HUES48 (cell line): ENCODE measurements around the gene TRPT1.

Experiments used
- H3K27ac ChIP-seq: one replicate; pipeline ENCODE4 v1.7.0; 2013; ENCODE audit warnings: low read depth, low read length, inconsistent platforms
- H3K27me3 ChIP-seq: 2 replicates; pipeline ENCODE4 v1.6.1; 2013; ENCODE audit warnings: mild to moderate bottlenecking, low read length; ENCODE audit not compliant: control insufficient read depth, insufficient read depth
- H3K36me3 ChIP-seq: 2 replicates; pipeline ENCODE4 v1.6.1; 2013; ENCODE audit warnings: low read length; ENCODE audit not compliant: control insufficient read depth, insufficient read depth
- H3K4me1 ChIP-seq: 2 replicates; pipeline ENCODE4 v1.6.1; 2013; ENCODE audit warnings: mild to moderate bottlenecking, low read length; ENCODE audit not compliant: control insufficient read depth, insufficient read depth
- H3K4me3 ChIP-seq: 2 replicates; pipeline ENCODE4 v1.5.1; 2013; ENCODE audit warnings: mild to moderate bottlenecking, low read depth, low read length
- H3K9ac ChIP-seq: 2 replicates; pipeline ENCODE4 v1.6.1; 2013; ENCODE audit warnings: mild to moderate bottlenecking, low read depth, low read length, moderate library complexity
- H3K9me3 ChIP-seq: 2 replicates; pipeline ENCODE4 v1.6.1; 2013; ENCODE audit warnings: low read length; ENCODE audit not compliant: control insufficient read depth, insufficient read depth

Gene TRPT1

DNA sequence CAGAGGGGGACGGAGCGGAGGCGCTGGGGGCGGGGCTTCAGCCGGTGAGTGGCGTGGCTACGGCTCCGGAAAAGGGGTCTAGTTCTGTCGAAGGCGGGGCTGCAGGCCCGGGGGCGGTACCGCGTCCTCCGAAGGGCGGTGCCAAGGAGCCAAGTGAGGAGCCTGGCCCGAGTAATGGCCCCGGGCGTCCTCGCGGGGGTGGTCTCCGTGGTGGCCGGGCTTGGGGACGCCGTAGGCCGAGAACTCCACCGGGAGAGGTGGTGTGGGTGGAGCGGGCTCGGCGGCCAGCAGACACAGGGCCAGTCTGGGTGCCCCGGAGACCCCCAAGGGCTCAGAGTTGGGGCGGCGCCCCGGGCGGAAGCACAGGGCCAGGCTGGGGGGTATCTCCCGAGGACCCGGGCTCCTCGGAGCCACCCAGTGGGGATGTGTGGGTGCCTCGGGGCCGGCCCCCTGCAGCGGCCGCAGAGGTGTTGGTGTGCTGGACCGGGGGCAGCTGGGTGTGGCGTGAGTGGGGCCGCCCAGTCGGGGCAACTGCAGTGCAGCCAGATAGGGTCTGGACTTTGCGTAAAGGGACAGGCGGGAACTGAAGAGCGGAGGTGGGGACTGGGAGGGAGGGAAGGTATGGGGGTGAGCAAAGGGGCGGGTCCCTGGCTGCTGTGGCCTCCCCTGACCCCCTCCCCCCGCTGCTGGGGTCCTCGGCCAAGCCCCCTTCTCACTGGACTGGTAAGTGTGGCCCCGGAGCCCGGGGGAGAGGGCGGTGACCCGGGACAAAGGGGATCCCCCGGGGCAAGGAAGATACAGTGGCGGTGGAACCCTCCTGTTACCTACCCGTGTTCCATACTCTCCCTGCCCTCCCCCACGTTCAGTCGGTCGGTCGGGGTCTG lies 15.7 kb upstream of the TRPT1 start:
- H3K27ac ChIP-seq: peak overlapping the region; percentile 90
- H3K4me1 ChIP-seq: peaks cover 4% of the 10 kb centered on the region
- no peaks in the 10 kb centered on the region for H3K27me3 ChIP-seq
- no peaks in the 10 kb centered on the region for H3K9me3 ChIP-seq
- H3K36me3 ChIP-seq: peaks cover 35% of the 10 kb centered on the region
- peak overlapping the region; percentile 95 for H3K4me3 ChIP-seq
- peak overlapping the region; percentile 82 for H3K9ac ChIP-seq

DNA sequence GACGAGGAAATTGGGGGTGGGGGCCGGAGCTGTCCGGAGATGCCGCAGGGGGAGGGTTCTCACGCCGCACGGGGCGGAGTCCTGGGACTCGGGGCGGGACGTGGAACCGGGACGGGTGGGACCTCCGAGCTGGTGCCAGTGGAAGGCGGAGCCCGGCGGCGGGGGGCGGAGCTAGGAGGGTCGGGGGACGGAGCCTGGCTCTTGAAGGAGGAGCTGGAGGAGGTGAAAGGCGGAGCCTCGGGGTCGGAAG lies 15.2 kb upstream of the TRPT1 start:
- H3K9me3 ChIP-seq: no peaks in the 10 kb centered on the region
- peak overlapping the region; percentile 95 for H3K4me3 ChIP-seq
- H3K27me3 ChIP-seq: no peaks in the 10 kb centered on the region
- H3K9ac ChIP-seq: peak overlapping the region; percentile 81
- peaks cover 4% of the 10 kb centered on the region for H3K4me1 ChIP-seq
- H3K36me3 ChIP-seq: peaks cover 35% of the 10 kb centered on the region
- H3K27ac ChIP-seq: peak overlapping the region; percentile 99

DNA sequence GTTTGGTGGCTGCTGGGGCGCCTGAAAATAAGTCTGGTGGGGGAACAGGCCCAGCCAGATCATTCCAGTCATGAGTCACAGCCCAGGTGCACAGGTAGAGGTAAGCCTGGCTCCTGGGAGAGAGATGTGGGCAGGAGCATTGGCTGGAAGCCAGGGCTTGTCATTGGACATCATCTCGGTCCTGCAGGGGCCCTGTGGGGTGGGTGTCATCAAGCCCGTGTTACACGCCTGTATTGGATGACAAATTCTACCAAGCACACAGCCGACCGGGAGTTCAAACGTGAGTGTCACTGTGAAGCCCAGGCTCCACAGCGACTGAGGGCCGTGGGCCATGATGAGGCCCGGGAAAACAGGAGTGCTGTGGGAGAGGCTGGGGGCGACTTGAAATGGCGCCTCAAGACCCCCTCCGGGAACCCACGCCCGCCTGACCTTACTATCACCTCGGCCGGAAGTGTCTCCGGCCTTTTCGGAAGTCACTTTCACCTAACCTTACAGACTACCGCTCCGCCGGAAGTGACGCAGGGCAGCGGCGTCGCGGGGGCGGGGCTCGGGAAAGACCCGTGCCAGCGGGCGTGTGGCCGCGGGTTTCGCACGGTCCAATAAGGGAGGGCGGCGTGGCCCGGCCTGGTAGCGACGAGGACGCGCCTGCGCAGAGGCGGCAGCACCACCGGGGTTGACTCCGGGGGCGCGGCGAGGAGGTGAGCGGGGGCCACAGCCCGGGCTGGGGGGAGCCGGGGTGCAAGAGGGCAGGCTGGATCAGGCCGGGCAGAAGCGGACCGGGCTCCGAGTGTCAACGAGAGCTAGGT lies 14.7 kb upstream of the TRPT1 start, which contains the start of gene FKBP2:
TSS of gene FKBP2 (plus strand) at position 661 of the 806 bp plus-strand sequence. CDS start 1,293 bp downstream, outside the sequence.
- peaks cover 4% of the 10 kb centered on the region for H3K4me1 ChIP-seq

DNA sequence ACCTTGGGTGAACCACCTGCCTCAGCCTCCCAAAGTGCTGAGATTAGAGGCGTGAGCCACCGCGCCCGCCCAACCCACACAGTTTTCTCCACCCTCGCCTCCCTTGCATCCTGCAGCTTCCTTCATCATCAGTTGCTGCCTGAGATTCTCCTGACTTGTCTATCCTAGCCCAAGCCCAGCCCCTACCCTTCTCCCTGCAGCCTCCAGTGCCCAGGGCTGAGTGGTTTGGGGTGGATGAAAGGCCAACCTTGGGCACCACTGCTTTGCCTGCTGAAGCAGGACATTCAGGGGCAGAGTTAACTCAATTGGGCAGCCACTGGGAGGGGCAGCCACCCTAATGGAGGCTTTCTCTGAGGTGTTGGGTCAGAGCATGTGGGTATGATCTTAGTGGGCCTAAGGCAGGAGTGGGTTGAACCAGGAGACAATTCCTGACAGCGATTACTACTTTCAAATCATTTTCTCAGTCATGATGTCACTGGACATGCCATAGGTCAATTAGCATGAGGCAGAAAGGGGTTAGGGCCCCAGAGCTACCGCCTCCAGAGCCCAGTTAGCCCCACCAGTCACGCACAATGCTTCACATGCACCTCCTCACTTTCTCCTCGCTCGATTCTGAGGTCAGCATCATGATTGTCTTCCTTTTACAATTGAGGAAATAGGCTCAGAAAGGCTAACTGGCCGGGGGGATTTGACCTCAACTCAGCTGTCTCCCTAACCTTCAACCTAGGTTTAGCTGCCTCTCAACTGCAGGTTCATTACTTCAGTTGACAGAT lies 13.9 kb upstream of the TRPT1 start:
- H3K9me3 ChIP-seq: no peaks in the 10 kb centered on the region
- peaks cover 4% of the 10 kb centered on the region for H3K4me1 ChIP-seq
- H3K36me3 ChIP-seq: peaks cover 34% of the 10 kb centered on the region
- H3K9ac ChIP-seq: 0 out of 2 replicates have a peak overlapping the region, but pooled peaks have one; percentile 76
- H3K27ac ChIP-seq: peak overlapping the region; percentile 99
- peak overlapping the region; percentile 81 for H3K4me3 ChIP-seq
- no peaks in the 10 kb centered on the region for H3K27me3 ChIP-seq

More for the DNA sequence above, 14.7 kb upstream of the TRPT1 start, which contains the start of gene FKBP2:
- Histone ChIP-seq H3K27ac (peak within 1 kb of the TSS; percentile 99), H3K9me3 (no peaks in the 10 kb centered on the region), H3K36me3 (peaks cover 35% of the 10 kb centered on the region), H3K9ac (peak within 1 kb of the TSS; percentile 82), H3K27me3 (no peaks in the 10 kb centered on the region), H3K4me3 (peak within 1 kb of the TSS; percentile 95)

DNA sequence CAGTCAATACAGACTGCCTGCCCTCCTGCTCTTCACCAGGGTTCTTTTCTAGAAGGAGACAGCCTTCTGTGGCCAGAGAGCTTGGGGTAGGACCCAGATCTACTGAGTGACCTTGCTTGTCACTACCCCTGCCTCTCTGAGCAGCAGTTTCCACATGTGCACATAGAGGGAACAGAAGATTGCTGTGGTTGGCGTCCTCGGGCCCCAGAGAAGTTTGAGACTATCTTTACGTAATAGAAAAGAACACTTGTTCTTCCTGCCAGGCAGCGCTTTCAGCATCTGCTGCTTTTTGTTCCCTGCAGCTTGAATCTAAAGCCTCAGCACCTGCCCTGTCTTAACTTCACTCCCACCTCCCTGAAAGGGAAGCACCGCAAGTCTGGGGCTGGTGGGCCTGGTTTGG lies 13.0 kb upstream of the TRPT1 start:
- Histone ChIP-seq H3K36me3 (peaks cover 29% of the 10 kb centered on the region), H3K27me3 (no peaks in the 10 kb centered on the region), H3K4me1 (peaks cover 4% of the 10 kb centered on the region), H3K4me3 (no peak overlapping the region), H3K9ac (no peak overlapping the region), H3K9me3 (no peaks in the 10 kb centered on the region), H3K27ac (no peak overlapping the region)

DNA sequence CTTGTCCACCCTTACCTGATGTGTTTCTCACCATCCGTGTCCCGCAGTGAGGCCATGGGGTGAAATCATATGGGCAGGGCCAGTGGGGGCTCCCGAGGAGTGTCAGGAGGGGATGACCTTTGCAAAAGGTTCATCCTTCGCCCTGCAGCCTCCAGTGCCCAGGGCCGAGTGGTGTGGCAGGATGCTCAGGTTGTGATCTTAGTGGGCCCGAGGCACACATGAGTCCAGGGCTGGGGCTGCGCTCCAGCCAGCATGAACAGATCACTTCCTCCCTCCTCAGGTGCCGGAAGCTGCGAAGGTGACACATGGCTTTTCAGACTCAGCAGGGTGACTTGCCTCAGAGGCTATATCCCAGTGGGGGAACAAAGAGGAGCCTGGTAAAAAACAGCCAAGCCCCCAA lies 12.1 kb upstream of the TRPT1 start:
- Histone ChIP-seq H3K9ac (no peak overlapping the region), H3K9me3 (no peaks in the 10 kb centered on the region), H3K4me1 (peaks cover 9% of the 10 kb centered on the region), H3K27me3 (no peaks in the 10 kb centered on the region), H3K27ac (no peak overlapping the region), H3K36me3 (peaks cover 20% of the 10 kb centered on the region), H3K4me3 (no peak overlapping the region)

DNA sequence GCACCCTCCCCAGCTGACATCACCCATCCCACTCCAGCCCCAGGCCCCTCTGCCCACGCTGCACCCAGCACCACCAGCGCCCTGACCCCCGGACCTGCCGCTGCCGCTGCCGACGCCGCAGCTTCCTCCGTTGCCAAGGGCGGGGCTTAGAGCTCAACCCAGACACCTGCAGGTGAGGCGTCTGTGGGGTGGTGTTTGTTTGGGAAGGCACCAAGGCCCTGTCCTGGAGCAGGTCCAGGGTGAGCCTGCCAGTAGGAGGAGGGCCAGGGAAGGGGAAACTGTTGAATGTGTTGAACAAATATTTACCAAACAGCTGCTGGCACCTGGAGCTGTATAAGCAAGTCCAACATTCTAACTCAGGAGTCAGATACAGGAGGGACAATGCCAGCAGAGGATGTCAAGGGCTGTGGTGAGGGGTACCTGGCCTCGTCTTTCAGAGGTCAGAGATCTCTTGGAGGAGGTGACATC lies 11.5 kb upstream of the TRPT1 start:
- Histone ChIP-seq H3K4me1 (peaks cover 9% of the 10 kb centered on the region), H3K27ac (no peak overlapping the region), H3K9ac (no peak overlapping the region), H3K9me3 (no peaks in the 10 kb centered on the region), H3K27me3 (no peaks in the 10 kb centered on the region; the same call in 1 of the 2 replicates), H3K4me3 (no peak overlapping the region), H3K36me3 (peaks cover 19% of the 10 kb centered on the region)

DNA sequence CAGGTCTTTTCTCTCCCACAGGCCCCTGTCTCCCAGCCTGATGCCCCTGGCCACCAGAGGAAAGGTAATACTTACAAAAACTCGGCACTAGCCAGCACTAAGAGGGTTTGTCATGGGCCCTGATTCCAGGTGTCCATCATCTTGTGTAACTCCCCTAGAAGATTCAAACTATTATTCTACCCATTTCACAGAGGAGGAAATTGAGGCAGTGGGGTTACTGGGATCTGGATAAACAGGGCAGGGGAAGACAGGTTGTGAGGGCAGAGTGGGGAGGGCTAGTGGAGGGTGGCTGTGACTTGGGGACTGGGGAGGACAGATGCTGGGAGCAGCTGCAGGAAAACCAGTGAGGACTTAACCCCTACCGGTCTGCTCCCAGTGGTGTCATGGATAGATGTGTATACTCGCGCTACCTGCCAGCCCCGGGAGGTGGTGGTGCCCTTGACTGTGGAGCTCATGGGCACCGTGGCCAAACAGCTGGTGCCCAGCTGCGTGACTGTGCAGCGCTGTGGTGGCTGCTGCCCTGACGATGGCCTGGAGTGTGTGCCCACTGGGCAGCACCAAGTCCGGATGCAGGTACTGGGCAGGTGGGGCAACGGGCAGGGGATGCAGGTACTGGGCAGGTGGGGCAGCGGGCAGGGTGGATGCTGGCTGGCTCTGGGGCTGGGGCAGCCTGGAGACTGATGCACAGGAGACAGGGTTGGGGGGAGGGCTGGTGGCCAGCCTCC lies 9.6 kb upstream of the TRPT1 start:
- Histone ChIP-seq H3K27me3 (no peaks in the 10 kb centered on the region; the same call in 1 of the 2 replicates), H3K4me3 (peak overlapping the region; percentile 50), H3K27ac (no peak overlapping the region), H3K9me3 (no peaks in the 10 kb centered on the region), H3K4me1 (peaks cover 13% of the 10 kb centered on the region), H3K9ac (no peak overlapping the region), H3K36me3 (peaks cover 19% of the 10 kb centered on the region)

DNA sequence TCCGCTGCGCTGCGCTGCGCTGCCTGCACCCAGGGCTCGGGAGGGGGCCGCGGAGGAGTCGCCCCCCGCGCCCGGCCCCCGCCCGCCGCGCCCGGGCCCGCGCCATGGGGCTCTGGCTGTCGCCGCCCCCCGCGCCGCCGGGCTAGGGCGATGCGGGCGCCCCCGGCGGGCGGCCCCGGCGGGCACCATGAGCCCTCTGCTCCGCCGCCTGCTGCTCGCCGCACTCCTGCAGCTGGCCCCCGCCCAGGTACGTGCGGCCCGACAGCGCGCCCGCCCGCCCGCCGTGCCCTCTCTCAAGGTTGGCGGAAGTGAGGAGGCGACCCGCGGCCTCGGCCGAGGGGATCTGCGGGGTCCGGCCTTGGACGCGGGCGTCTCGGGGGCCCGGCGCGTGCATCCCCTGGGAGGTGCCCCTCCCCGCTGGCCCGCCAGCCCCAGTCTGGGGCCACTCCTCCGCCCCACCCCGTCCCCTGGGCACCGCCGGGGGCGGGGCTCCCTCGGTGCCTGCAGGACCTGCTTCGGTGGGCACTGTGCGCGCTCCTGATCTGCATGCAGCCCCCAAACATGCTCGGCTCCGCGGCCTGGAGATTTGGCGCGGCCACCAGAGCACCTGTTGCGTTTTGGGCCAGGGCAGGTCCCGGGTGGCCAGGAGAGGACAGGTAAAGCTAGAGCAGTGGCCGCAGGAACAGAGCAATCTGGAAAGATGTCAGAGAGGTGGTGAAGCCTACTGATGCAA lies 8.8 kb upstream of the TRPT1 start:
- peaks cover 19% of the 10 kb centered on the region for H3K36me3 ChIP-seq
- H3K9me3 ChIP-seq: no peaks in the 10 kb centered on the region
- no peaks in the 10 kb centered on the region; the same call in 1 of the 2 replicates for H3K27me3 ChIP-seq
- no peak overlapping the region for H3K9ac ChIP-seq
- peaks cover 9% of the 10 kb centered on the region for H3K4me1 ChIP-seq
- peak overlapping the region; percentile 50 for H3K4me3 ChIP-seq
- no peak overlapping the region for H3K27ac ChIP-seq
